ENCODE results near the gene GASK1A.
"Not testable (repeated sequence)": the region's sequence is repeated elsewhere in the genome, so short reads cannot be mapped to it uniquely, and the experiment has no call there.

Gene GASK1A

DNA sequence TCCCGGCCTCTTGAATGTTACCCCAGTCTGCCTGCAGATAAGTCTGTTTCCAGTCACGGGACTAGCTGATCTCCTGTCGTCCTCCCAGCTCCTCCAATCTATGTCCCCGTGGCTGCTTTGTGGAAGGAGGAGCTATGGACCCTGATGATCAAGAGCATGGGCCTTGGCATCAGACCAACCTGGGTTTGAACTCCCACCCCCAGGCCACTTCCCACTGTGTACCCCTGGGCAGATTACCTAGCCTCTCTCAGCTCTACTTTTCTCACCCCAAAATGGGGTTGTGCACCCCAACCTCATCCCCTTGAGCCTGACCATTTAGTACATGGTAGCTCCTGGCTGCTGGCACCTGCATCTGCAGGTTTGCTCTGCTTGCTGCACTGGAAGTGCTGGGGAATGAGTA is 55.8 kb downstream of the GASK1A start:
- DNase-seq: no peak

DNA sequence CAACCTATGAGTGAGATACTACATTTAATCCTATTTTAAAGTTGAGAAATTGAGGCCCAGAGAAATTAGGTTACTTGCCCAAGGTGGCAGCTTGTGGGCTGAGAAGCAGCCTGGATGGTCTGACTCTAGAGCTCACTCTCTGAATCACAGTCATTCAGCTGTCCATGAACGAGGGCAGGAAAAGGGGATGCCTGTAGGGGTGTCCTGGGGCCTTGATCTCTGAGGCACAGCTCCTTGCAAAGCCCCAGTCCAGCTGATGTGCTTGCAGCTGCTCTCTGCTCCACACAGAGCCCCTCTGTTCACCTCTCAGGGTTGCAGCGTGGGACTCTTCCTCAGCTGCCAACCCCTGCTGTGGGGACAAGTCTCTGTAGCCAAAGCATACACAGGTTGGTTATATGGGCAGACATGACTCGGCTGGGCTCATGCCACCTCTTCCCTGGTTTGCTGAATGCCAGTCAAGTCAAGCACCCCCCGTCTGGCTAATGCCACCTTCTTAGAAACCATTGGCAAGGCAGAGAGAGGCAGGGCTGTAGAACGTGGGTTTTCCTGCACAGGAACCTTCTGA is 56.8 kb downstream of the GASK1A start:
- DNase-seq: no peak

DNA sequence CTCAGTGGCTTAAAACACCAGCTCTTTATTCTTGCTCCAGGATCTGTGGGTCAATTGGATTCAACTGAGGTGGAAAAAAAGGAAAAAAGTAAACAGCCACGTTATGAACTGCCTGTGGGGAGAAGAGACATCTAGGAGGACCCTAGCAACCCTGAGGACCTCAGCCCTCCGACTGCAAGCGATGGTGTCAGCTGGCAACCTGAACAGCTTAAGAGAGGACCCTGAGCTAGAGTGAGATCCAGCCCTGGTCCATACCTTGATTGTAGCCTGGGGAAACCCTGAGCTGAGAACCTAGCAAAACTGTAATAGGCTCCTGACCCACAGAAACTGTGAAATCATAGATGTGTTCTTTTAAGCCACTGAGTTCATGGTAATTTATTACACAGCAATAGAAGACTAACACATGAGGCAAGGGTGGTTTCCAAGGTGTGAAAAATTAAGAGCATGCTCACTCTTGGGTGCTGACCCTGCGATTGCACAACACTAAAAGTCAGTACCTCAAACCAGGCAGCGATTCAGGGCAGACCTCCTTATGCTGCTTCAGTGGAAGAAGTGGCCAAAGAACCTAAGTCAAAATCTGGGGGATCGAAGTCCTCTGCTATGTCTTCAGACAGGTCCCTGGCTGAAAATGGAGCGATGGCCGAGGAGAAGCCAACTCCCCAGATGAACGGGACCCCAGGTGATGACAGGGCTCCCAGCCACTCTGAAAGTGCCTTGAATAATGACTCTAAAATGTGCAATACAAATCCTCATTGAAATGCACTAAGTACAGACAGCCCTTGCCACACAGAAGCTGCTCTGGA is 57.7 kb downstream of the GASK1A start:
- DNase-seq: no peak

DNA sequence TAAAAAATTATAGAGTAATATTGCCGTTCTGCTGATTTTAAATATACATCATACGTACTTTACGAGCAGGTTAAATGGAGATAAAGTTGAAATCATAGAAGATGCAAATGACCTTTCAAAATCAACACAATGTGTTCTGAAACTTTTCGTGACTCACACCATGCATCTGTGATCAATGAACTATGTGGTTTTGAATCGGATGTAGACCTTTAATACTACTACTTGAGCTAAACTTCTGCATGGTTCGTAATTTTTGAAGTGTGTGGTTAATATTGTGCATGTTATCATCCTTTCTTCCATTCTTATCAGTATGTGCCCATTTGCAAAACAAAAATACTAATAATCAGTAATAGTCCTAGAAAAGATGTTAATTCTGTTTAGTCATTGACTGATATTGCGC is 58.9 kb downstream of the GASK1A start:
- no peak for DNase-seq

DNA sequence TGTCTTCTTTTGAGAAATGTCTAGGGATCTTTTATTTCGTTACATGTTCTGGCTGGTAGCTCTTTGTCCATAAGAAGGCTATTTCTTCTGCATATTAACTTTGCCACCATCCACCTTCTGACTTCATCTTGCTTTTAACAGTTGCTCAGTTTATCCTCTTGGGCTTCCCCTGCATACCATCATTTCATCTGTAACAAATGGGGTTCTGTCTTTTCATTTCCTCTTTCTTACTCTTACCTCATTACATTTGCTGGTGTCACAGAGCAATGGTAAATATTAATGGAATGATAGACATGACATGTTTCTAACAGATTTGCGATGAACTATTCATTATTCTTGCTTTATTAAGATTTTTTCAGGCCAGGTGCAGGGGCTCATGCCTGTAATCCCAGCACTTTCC is 62.4 kb downstream of the GASK1A start:
- no peak for DNase-seq

DNA sequence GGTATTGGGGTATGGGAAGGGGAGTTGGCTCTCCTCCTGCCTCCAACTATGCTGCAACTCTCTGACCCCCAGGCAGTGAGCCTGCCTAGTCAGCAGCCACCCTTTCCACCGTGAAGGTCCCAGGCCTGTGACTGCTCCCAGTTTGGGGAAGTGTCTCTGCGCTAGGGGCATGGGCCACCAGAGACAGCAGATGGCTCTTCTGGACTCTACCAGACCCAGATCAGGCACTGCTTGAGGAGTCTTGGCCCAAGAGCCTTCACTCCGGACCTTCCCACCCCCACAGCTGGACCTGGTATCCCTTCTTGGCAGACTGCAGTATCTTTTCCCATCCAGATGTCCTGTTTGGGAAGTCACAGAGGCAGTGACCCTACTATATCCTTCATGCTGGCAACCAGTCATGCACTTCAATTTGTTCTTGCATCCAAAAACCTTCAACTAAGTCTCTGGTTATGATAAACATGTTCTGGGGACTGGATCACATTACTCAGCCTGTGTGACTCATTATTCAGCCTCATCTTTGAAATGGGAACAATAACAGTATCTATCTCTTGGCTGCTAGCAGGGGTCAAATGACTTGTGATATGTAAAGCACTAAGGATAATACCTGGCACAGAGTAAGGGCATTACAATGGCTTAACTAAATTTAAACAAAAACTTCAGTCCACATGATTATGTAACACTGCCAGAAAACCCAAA is 64.1 kb downstream of the GASK1A start:
- no peak for DNase-seq

DNA sequence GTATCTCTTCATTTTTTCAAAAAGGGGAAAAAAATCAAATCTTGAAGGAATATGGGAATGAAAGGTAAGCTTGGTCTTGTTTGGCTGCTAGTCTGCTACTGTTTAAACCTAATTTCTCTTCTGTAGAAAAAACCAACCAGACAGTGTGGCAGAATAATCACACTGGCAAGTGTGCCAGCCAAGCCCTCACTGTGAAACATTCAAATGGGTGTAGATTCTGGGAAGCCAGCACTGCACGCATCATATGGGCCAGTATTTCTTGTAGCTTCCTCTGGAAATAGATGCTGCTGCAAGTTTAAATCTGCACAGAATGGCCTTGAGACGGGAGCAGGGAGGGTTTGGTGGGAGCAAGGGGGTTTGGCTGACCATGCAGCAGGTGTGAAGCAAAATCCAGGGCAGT is 64.7 kb downstream of the GASK1A start:
- no peak for DNase-seq

DNA sequence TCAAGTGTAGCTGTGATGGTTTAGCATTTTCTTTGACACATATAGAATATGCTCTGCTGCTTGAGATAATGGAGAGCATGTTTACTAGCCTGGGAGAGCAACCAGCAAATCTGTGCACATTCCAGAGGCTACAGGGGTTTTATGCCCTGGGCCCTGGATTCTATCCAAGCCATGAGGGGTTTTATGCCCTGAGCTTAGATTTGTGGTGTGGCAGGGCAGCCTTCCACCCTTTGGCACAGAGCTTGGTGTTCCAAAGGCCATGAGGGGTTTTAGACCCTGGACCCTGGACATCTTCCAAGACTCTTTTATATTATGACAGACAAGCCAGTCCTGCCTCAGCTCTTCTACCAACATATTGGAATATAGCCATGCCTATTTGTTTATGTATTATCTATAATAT is 66.0 kb downstream of the GASK1A start:
- not testable (repeated sequence) for DNase-seq

DNA sequence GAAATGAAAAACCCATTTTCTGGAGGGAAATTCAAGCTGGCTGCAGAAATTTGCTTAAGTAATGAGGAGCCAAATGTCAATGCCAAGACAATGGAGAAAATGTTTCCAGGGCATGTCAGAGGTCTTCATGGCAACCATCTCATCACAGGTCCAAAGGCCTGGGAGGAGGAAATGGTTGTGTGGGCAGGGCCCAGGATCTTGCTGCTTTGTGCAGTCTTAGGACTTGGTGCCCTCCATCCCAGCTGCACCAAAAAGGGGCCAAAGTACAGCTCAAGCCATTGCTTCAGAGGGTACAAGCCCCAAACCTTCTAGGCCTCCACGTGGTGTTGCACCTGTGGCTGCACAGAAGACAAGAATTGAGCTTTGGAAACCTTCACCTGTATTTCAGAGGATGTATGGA is 67.5 kb downstream of the GASK1A start:
- DNase-seq: no peak

DNA sequence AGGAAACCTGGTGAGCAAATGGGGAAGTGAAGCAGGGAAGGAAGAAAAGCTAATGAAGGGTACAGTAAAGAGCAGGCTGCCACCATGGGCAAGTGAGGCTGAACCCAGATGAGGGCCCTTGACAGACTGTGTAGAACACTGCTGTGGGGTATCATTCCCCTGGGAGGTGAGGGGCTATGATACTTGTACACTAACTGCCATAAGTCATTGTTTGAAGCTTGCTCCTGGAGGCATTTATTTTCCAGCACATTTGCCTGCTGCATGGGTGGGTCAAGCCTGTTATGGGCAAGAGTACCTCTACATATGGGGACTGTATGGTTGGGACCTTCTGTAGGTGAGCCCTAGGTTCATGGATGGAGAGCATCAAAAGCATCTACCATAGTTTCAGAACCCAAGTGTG is 69.4 kb downstream of the GASK1A start:
- no peak for DNase-seq

DNA sequence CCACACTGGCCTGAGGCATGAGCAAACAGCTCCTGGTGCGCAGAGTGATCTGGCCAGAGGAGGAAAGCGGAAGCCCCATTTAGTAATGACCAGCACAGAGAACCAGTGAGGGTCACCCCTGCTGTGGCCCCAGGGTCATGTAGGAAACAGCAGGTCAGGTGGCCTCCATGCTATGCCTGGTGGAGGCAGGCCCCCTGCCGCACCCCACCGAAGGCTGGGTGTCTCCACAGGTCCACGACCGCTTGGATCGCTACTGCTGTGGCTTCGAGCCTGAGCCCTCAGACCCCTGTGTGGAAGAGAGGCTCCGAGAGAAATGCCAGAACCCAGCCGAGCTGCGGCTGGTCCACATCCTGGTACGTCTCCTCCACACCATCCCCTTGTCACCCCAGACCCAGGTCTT is 74.2 kb downstream of the GASK1A start:
- DNase-seq: no peak

DNA sequence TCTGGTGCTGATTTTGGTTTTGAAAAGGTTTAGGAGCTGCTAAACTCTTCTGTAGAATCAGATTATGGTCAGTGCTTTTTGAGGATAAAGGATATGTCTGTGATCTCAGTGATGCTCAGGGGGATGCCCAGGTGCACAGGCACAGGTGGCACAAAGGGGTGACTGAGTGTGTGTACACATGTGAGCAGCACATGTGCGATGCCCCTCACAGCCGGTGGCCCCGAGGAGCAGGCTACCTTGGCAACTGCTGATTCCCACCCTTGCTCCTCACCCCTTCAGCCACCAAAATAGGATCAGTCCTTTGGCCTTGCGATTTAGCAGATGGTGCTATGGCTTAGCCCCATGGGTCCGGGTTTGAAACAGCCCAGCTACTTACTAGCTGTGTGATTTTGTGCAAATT is 75.6 kb downstream of the GASK1A start:
- DNase-seq: no peak

DNA sequence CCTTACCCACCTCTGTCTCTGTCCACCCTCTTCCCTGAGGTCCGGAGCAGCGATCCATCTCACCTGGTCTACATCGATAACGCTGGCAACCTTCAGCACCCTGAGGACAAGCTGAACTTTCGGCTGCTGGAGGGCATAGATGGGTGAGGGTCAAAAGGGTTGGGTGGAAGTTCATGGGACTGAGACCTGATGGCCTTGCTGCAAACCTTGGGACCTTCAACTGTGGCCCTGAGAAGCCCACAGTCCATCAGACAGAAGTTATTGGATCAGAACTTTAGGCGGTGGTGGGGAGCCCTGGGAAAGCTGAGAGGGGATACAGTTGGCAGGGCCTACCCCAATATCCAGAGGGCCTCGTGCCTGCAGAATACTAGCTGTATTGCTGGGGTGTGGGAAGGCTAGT is 76.3 kb downstream of the GASK1A start:
- DNase-seq: no peak

DNA sequence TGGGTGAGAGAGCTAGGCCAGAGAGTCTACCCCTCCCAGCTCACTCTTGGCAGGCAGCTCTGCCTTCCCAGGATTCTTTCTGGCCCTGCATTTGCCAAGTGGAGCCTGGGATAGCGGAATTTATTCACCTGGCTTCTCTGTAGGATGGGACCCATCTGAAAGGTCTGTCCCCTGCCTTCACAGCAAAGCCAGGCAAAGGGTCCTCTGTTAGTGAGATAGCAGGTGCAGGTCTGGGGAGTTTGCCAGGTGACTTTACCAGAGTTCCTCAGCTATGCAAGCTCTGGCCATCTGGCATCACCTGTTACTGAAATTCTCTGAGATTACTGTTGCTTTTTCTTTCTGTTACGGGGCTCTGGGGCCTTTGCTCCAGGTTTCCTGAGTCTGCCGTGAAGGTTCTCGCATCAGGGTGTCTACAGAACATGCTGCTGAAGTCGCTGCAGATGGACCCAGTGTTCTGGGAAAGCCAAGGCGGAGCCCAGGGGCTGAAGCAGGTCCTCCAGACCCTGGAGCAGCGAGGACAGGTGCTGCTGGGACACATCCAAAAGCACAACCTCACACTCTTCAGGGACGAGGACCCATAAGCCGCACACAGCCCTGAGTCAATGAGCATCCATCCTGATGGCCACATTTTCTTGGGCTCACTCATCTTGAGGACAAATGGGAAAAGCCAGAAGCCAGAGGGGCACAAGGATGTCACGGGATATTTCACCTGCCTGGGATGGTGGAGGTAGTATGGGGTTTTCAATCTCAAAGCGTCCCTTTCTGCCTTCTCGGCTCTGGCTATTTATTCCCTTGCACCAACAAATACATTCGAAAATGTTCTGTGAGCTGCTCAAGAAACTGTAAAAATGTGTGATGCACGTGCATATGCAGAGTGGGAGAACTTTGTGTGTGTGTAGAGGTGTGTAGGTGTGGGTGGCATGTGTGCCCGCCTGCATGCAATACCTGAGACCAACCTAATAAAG is 77.0 kb downstream of the GASK1A start:
- no peak for DNase-seq

DNA sequence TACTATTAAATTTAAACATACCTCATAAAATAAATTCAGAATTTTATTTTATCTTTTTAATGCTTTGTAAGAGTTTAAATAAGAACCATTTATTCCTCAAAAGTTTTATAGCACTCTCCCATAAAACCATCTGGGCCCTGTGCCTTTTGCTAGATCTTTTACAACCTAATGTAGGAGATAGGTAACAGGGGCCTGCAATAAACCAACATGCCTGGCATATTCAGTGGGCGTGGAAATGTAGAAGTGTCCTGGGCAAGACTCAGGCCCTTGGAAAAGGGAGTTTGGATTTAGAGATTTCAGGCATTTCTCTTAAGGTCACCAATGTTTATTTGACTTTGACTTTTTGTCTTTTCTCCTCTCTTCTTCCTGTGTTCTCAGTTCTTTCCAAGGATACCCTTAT is 80.3 kb downstream of the GASK1A start:
- no peak for DNase-seq

DNA sequence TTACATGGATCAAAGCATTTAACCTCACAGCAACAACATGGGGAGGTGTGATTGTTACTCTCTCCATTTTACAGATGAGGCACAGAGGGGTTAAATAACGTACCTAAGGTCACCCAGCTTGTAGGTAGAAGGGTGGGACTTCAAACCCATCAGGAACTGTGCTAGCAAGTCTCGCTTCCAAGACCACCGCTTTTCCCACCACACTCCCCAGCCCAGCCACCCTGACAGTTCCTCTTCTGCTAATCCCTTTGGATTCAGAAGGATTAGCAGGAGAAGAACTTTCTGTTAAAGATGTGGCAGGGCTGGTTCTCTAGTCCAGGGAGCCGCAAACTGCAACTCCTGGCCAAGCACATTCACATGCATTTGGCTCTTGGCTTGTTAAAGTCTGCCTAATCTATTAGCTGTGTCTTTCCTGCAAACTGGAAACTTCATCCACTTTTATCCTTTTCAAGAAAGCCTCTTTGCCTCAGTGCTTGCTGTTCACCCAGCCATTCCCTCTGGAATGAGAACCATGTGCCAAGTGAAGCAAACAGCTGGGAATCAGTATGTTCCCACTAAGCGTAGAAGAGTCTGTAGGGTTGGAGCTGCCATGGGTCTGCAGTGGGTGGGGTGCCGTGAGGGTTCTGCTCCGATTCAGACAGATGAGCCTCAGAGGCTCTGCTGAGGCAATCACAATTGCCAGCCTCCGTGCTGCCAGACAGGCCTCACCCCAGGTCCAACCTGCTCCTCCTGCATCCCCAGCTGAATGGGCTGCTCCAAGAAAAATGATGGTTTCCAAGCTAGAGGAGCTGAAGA is 82.2 kb downstream of the GASK1A start:
- no peak for DNase-seq

DNA sequence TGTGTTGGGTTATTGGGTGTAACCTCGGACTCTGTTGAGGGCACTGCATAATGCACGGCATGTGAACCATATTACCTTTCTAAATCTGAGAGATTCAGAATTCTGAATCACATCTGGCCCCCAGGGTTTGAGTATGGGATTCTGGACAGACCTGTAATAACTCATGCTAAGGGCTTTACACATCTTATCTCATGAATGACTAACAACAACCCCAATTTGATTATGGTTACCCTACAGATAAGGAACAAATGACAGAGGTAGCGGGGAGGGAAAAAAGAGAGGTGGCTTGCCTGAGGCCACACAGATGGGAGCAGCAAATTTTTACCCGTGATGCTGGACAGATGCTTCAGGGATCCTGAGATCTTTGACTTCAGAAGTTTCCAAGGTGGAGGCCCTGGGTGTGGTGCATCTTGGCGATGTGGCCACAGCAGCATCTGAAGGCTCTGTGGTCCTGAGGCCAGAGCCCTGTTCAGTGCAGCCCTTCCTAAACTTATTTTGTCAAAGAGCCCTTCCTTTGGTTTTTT is 83.0 kb downstream of the GASK1A start:
- DNase-seq: no peak

DNA sequence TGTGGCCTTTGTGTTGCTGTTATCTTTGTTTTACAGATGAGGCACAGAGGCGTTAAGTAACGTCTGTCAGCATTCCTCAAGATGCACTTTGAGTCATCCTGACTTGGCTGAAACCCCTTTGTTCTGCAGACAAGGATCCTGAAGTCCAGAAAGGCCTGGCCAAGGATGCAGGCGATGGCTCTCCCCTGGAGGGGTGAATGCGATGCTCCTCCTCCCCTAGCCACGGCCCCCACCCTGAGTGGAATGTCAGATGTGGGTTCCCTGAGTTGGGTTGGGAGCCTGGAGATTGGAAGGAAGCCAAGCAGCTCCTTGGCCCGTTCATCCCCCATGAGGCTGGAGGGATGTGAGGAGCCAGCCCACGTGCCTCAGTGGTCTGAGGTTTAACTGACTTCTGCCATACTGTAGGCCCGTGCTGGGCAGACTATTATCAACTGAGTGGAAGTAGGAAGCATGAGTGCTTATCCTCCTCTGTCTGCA is 83.5 kb downstream of the GASK1A start:
- no peak for DNase-seq

DNA sequence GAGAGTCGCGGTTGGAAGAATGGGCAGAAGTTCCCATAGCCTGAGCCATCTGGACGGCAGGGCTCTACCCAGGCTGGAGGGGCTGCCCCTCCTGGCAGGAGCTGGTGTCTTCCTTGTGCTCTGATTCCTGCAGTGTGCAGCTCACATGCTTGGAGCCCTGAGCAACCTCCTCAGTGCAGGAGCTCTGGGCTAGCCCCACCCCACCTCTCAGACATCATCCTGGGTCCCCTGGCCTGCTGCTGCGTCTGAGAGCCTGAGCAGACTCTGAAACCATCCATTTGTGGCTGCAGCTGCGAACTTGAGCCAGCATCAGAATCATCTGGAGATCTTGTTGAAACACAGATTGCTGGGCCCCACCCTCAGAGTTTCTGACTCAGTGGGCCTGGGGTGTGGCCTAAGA is 84.0 kb downstream of the GASK1A start:
- DNase-seq: no peak

DNA sequence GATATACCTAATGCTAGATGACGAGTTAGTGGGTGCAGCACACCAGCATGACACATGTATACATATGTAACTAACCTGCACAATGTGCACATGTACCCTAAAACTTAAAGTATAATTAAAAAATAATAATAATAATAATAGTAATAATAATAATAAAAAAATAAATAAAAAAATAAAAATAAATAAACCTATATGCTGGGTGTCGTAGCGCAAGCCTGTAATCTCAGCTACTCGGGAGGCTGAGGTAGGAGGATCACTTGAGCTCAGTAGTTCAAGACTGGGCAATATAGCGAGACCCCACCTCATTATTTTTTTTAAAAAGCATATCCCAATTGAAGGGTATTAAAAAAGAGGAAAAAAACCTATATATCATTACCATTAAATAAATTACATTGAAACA is 91.6 kb downstream of the GASK1A start:
- not testable (repeated sequence) for DNase-seq

DNA sequence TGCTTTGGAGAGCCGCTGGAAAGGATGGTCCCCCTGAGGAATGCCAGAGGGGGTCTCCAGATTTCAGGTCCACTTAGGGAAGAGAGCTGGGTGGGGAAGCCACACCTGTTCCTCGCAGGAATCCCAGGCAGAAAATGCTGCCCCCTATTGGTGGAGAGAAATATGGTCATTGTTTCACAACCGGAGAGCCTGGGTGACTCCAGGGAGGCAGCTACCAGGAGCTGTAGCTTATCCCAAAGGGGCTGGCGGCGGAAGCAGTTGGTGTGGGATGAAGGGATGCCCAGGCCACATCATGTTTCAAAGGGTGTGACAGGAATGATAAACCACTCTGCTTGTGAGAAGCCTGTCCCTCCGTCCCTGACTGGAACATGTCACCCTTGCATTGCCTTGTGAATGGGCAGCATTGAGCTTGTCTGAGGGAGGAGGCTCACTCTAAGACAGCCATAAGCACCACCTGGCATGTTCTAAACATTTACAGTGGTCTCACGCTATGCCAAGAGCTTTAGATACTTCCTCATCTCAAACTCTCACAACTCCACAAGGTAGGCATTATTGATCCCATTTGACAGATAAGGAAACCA is 92.3 kb downstream of the GASK1A start:
- DNase-seq: no peak

DNA sequence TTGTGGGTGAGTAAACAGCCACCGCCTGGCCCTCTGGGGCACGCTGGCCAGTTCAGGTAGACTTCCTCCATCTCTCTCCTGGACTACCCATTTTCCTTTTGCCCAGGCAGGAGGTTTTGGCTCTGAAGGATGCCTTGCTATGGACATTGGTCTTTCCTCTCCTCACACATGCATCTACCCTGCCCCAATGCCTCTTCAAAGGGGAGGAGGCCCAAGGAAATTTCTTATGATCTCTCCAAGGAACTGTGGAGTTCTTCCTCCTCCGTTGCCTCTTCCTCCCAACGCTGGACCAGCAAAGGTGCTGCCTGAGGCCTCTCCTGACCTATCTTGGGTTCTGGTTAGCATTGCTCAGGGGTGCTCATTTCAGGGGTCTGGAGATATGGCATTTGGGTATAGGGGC is 93.2 kb downstream of the GASK1A start:
- no peak for DNase-seq
